Activated effector memory CD4-positive, alpha-beta T cell treated with Interleukin-2 at 50 U/mL for 16 hours (primary cell): ENCODE measurements around the gene RTN4.
"Not testable (repeated sequence)": the region's sequence is repeated elsewhere in the genome, so short reads cannot be mapped to it uniquely, and the experiment has no call there.

ENCODE experiments used
- DNase-seq: peaks from one replicate; pipeline ENCODE4 v3.0.0-alpha.2; 2020

RTN4 gene

GRCh38 chr2:55050100-55050994 lies at the start of gene RTN4:
Gene RTN4, minus strand, starts transcription at chr2:55050451. Its CDS starts 151 bp downstream, at chr2:55050300.
- peak; percentile 98 for DNase-seq

- no peak for DNase-seq
Observed at GRCh38 chr2:55099493-55099877, 49.2 kb upstream of the RTN4 start.

- DNase-seq, result no peak
Observed at GRCh38 chr2:55097461-55098410, 47.5 kb upstream of the RTN4 start.

GRCh38 chr2:55097082-55097460 lies 46.8 kb upstream of the RTN4 start:
- DNase-seq, result no peak

- DNase-seq, result no peak
Observed at GRCh38 chr2:55096586-55096985, 46.3 kb upstream of the RTN4 start.

- DNase-seq, result no peak
Observed at GRCh38 chr2:55093381-55093780, 43.1 kb upstream of the RTN4 start.

GRCh38 chr2:55092439-55092838 lies 42.2 kb upstream of the RTN4 start:
- no peak for DNase-seq

GRCh38 chr2:55091681-55092080 lies 41.4 kb upstream of the RTN4 start:
- not testable (repeated sequence) for DNase-seq

GRCh38 chr2:55090702-55091101 lies 40.5 kb upstream of the RTN4 start:
- no peak for DNase-seq

- no peak for DNase-seq
Observed at GRCh38 chr2:55089726-55090125, 39.5 kb upstream of the RTN4 start.

GRCh38 chr2:55088400-55088799 lies 38.1 kb upstream of the RTN4 start:
- no peak for DNase-seq

GRCh38 chr2:55087936-55088335 lies 37.7 kb upstream of the RTN4 start:
- no peak for DNase-seq

GRCh38 chr2:55087501-55087900 lies 37.2 kb upstream of the RTN4 start:
- no peak for DNase-seq

GRCh38 chr2:55085113-55086040 lies 35.1 kb upstream of the RTN4 start:
- DNase-seq, result no peak

- DNase-seq, result no peak
Observed at GRCh38 chr2:55084641-55085040, 34.4 kb upstream of the RTN4 start.

GRCh38 chr2:55080204-55080738 lies 30.0 kb upstream of the RTN4 start:
- DNase-seq, result no peak

- DNase-seq, result no peak
Observed at GRCh38 chr2:55078956-55079355, 28.7 kb upstream of the RTN4 start.

- DNase-seq, result no peak
Observed at GRCh38 chr2:55076721-55077120, 26.5 kb upstream of the RTN4 start.

GRCh38 chr2:55076019-55076418 lies 25.8 kb upstream of the RTN4 start:
- not testable (repeated sequence) for DNase-seq

- no peak for DNase-seq
Observed at GRCh38 chr2:55073000-55073983, 23.0 kb upstream of the RTN4 start.

- DNase-seq, result no peak
Observed at GRCh38 chr2:55063713-55064323, 13.6 kb upstream of the RTN4 start.
